Measurements from ENCODE around the gene USP7. TPM values are rescaled to one million over a fixed set of nuclear protein-coding genes. Genes with fewer than 3 reads are reported as not detected.

The USP7 gene
- total RNA-seq, 4 donors from 2014 or later = 57.9 to 93.6 (median 85.5) TPM

- no peak overlapping the region for H3K27ac ChIP-seq
- 90% methylated on average over 7 of the region's 7 CpGs for WGBS, 2 donors
- H3K36me3 ChIP-seq = no peaks in the 10 kb centered on the region
- peaks cover 51 to 57% of the 10 kb centered on the region in 2 donors for H3K4me1 ChIP-seq
- no peak for DNase-seq
- H3K9me3 ChIP-seq = no peaks in the 10 kb centered on the region
- H3K4me3 ChIP-seq (replicated peaks in 1 of 3) = no peak overlapping the region
- no peak for TF ChIP-seq POLR2A (IDR thresholded peaks at IDR 0.05)
- intact Hi-C loops (cut with DNase I) = no loop called here
- H3K27me3 ChIP-seq = no peaks in the 10 kb centered on the region
These were observed 11.4 kb downstream of the USP7 start for GRCh38 chr16:8952281-8952751.

DNA sequence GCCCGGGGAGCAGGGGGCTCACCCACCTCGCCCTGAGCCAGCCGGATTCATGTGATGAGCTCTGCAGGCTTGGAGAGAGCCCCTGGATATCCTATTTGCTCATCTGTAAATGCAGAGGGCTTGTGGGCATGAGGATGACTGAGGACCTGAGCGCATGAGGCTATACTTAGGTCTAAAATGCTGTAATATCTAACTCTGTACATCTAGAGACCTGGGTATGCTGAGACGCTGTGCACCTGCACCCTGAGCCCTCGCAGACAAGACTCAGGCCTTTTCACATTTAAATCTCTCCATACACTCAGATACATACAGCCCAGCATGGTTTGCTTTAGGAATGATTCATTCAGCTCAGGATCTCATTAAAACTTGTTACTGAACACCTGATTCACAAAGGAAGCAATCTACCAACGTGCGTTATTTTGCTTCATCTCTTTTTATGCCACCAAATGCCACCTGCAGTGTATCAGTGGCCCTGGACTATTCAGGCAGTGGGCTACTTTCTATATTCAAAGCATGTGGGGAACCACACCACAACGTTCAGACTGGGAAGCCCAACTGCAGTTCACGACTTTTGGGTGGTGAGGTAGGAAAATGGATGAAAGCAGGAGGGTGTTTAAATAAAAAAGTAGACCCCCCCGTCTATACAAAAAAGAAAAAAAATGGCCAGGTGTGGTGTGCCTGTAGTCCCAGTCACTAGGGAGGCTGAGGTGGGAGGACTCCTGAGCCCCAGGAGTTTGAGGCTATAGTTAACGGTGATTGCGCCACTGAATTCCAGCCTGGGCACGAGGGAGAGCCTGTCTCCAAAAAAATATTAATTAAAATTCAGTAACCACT lies 12.0 kb downstream of the USP7 start:
- WGBS, 2 donors = 71 to 77% methylated on average over 13 to 14 of the region's 14 CpGs
- no peak for TF ChIP-seq POLR2A (IDR thresholded peaks at IDR 0.05)
- TF ChIP-seq, protein P1, sequence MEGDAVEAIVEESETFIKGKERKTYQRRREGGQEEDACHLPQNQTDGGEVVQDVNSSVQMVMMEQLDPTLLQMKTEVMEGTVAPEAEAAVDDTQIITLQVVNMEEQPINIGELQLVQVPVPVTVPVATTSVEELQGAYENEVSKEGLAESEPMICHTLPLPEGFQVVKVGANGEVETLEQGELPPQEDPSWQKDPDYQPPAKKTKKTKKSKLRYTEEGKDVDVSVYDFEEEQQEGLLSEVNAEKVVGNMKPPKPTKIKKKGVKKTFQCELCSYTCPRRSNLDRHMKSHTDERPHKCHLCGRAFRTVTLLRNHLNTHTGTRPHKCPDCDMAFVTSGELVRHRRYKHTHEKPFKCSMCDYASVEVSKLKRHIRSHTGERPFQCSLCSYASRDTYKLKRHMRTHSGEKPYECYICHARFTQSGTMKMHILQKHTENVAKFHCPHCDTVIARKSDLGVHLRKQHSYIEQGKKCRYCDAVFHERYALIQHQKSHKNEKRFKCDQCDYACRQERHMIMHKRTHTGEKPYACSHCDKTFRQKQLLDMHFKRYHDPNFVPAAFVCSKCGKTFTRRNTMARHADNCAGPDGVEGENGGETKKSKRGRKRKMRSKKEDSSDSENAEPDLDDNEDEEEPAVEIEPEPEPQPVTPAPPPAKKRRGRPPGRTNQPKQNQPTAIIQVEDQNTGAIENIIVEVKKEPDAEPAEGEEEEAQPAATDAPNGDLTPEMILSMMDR (IDR thresholded peaks at IDR 0.05) = no peak
- no peaks in the 10 kb centered on the region for H3K27me3 ChIP-seq
- peaks cover 50 to 56% of the 10 kb centered on the region in 2 donors for H3K4me1 ChIP-seq
- DNase-seq = no peak
- H3K9me3 ChIP-seq = no peaks in the 10 kb centered on the region
- H3K36me3 ChIP-seq = no peaks in the 10 kb centered on the region
- intact Hi-C loops (cut with DNase I) = no loop called here
- no peak overlapping the region for H3K4me3 ChIP-seq (replicated peaks in 1 of 3)
- no peak overlapping the region for H3K27ac ChIP-seq

DNA sequence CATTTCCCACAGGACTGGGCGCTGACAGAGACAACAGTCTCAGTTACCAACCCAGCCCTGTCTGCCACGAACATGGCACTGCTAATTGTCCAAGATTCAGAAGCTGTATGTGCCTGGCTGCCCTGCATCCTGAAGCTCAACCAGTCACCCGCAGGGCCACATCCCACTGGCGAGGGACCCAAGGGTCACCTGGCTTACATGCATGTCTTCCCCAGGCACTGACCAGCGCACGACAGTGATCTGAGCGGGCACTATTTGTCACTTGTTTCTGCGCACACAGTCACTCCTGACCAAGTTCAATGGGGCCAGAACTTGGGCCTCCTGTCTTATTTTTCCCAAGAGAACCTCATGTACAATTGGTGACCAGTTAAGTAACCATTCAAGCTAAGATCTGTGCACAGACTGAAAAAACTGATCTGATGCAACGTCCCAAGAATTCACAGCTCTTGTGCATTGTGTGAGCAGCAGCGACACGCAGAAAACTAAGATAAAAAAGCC lies 13.1 kb downstream of the USP7 start:
- WGBS, 2 donors = 67 to 74% methylated on average over 11 of the region's 11 CpGs
- Histone ChIP-seq H3K9me3 (no peaks in the 10 kb centered on the region), H3K4me1 (peaks cover 46 to 54% of the 10 kb centered on the region in 2 donors), H3K27me3 (no peaks in the 10 kb centered on the region), H3K27ac (no peak overlapping the region), H3K36me3 (no peaks in the 10 kb centered on the region), H3K4me3 (replicated peaks in 1 of 3) (no peak overlapping the region)
- DNase-seq = peak in 1 of 2 donors; percentile 30
- TF ChIP-seq POLR2A (IDR thresholded peaks at IDR 0.05) = no peak
- TF ChIP-seq, protein P1 (IDR thresholded peaks at IDR 0.05) = no peak
- intact Hi-C loops (cut with DNase I) = no loop called here

- intact Hi-C loops (cut with DNase I) = no loop called here
- H3K4me1 ChIP-seq = peaks cover 40 to 48% of the 10 kb centered on the region in 2 donors
- H3K36me3 ChIP-seq = no peaks in the 10 kb centered on the region
- no peaks in the 10 kb centered on the region for H3K27me3 ChIP-seq
- H3K9me3 ChIP-seq = no peaks in the 10 kb centered on the region
- 80 to 81% methylated on average over 6 of the region's 6 CpGs for WGBS, 2 donors
- no peak overlapping the region for H3K4me3 ChIP-seq (replicated peaks in 1 of 3)
- H3K27ac ChIP-seq = no peak overlapping the region
- no peak for DNase-seq
- TF ChIP-seq, protein P1 (IDR thresholded peaks at IDR 0.05) = no peak
- no peak for TF ChIP-seq POLR2A (IDR thresholded peaks at IDR 0.05)
These were observed 13.9 kb downstream of the USP7 start for GRCh38 chr16:8949536-8950418.

DNA sequence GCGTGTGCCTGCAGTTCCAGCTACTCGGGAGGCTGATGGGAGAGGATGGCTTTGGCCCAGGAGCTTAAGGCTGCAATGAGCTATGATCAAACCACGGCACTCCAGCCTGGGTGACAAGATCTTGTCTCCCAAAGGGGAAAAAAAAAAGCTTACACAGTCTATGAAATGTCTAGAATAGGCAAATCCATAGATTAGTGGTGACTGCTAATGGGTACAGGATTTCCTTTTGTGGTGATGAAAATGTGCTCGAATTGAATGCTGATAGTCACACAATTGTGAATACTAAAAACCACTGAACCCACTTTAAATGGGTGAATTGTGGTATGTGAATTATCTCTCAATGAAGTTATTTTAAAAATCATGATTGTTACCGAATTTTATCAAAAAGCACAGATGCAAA lies 14.9 kb downstream of the USP7 start:
- TF ChIP-seq, protein P1 (IDR thresholded peaks at IDR 0.05) = no peak
- TF ChIP-seq POLR2A (IDR thresholded peaks at IDR 0.05) = no peak
- WGBS, 2 donors = 82% methylated on average over 5 of the region's 5 CpGs
- H3K4me1 ChIP-seq = peaks cover 43 to 58% of the 10 kb centered on the region in 2 donors
- DNase-seq = no peak
- no peaks in the 10 kb centered on the region for H3K36me3 ChIP-seq
- H3K9me3 ChIP-seq = no peaks in the 10 kb centered on the region
- intact Hi-C loops (cut with DNase I) = no loop called here
- no peak overlapping the region for H3K27ac ChIP-seq
- H3K4me3 ChIP-seq (replicated peaks in 1 of 3) = no peak overlapping the region
- no peaks in the 10 kb centered on the region for H3K27me3 ChIP-seq
